PC-9 (cell line): ENCODE results near the gene TLL2.

Experiments used
- CTCF ChIP-seq: fragments of 200-600 bp; sonication (generic); conservative IDR thresholded peaks from 2 replicates; pipeline ENCODE4 v1.6.1; 2017; ENCODE audit warnings: mixed run types, antibody characterized with exemption, mild to moderate bottlenecking, moderate library complexity
- EZH2 ChIP-seq: fragments of 200-600 bp; sonication (generic); IDR thresholded peaks from 2 replicates; pipeline ENCODE4 v1.8.0; 2017; ENCODE audit warnings: antibody characterized with exemption, low read depth

GRCh38 chr10:96460316-96460715, 53.4 kb downstream of the TLL2 start:
- no peak for TF ChIP-seq CTCF
- no peak for TF ChIP-seq EZH2
